ENCODE measurements around the gene PSEN1. TPM values are rescaled to one million over a fixed set of nuclear protein-coding genes. Genes with fewer than 3 reads are reported as not detected.
A peak's percentile ranks its signal among the peaks of the same experiment; 100 is the strongest.

Gene PSEN1
- total RNA-seq, 2 donors from 2014 or later, result 39.5 to 64.0 TPM

DNA sequence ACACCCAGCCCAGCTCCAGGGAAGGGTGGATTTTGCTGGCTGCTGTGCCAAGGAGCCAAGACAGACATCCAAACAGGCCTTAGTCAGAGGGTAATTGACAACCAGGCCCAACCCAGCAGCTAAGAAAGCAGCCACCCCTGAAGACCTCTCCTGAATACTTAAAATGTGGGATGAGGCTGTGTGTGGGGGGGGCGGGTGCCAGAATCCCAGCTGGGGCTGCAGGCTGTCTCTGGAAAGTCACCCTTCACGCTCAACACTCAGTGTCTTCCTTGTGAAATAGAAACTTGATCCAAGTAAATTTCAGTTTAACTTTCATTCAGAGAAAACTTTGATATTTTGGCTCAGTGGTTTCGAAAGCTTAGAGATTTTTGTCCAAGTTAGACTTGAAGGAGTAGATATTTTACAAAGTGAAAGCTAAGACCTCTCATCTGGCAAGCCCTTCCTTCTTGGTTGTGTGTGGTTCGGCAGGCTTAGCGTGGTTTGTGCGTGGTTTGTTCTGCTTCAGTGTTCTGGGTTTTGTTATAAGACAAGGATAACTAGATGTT is 106.1 kb downstream of the PSEN1 start:
- peaks cover 6 to 26% of the 10 kb centered on the region in 2 donors for H3K4me1 Mint-ChIP-seq (ENCODE audit: low read depth in 2 of 2)
- H3K27ac Mint-ChIP-seq, result no peak overlapping the region
- ATAC-seq (no peak), DNase-seq (ENCODE audit: low spot score) (no peak)
- H3K4me3 Mint-ChIP-seq, result no peak overlapping the region
- H3K9me3 Mint-ChIP-seq, result no peaks in the 10 kb centered on the region
- peaks cover 27 to 39% of the 10 kb centered on the region in 2 donors for H3K27me3 Mint-ChIP-seq
- H3K36me3 Mint-ChIP-seq, result no peaks in the 10 kb centered on the region

GRCh38 chr14:73243341-73243740 is 107.0 kb downstream of the PSEN1 start:
- DNase-seq (ENCODE audit: low spot score) (no peak), ATAC-seq (no peak)
- H3K4me3 Mint-ChIP-seq, result no peak overlapping the region
- H3K36me3 Mint-ChIP-seq, result no peaks in the 10 kb centered on the region
- H3K9me3 Mint-ChIP-seq, result no peaks in the 10 kb centered on the region
- H3K27ac Mint-ChIP-seq, result no peak overlapping the region
- H3K27me3 Mint-ChIP-seq, result peaks cover 27 to 39% of the 10 kb centered on the region in 2 donors
- H3K4me1 Mint-ChIP-seq (ENCODE audit: low read depth in 2 of 2), result peaks cover 9 to 35% of the 10 kb centered on the region in 2 donors

DNA sequence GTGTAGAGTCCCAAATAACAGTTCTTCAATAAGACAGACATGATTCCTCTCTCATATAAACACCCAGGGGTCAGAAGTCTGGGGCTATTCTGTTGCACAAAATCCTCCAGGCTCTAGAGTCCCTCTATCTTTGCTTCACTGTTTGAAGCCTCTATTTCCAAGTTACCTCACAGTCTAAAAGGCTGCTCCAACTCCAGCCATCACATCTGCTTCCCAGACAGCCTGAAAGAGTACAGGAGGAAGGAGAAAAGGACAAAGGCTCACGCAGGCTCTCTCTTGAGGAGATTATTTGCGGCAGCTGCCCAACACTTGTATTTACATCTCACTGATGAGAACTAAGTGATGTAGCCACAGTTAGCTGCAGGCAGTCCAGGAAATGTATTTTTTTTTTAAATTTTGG is 107.4 kb downstream of the PSEN1 start:
- H3K27ac Mint-ChIP-seq, result no peak overlapping the region
- no peaks in the 10 kb centered on the region for H3K36me3 Mint-ChIP-seq
- H3K4me1 Mint-ChIP-seq (ENCODE audit: low read depth in 2 of 2), result peaks cover 9 to 35% of the 10 kb centered on the region in 2 donors
- no peak for DNase-seq (ENCODE audit: low spot score)
- ATAC-seq, result no peak
- H3K9me3 Mint-ChIP-seq, result no peaks in the 10 kb centered on the region
- H3K4me3 Mint-ChIP-seq, result no peak overlapping the region
- peaks cover 27 to 37% of the 10 kb centered on the region in 2 donors for H3K27me3 Mint-ChIP-seq

DNA sequence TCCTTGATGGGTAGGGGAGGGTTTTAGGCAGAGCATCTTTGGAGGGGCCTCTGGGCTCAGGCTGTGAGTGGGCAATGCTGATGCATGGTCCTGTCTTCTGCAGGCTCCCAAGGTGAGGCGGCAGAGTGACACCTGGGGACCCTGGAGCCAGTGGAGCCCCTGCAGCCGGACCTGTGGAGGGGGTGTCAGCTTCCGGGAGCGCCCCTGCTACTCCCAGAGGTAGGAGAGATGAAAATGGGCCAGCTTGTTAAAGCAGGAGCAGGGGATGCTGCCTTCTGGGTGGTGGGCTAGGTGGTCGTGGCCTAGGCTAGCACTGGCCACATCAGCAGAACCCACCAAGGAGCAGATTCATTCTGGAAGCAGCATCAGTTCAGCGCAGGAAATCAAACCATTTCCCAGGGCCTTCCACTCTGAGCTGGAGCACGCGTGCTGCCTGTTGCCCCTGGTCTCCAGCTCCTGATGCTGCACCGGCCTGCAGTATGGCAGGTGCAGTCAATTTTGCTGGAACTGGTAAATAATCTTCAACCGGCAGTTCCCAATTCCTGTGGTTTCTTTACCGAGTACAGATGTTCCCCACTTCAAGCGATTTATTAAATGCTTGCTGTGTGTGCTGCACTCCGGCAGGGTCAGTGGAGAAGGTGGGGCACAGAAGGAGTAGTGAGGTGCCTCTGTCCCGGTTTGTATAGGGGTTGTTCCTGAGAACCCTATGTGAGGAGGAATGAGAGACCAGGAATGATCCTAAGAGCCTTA is 108.4 kb downstream of the PSEN1 start:
- peak overlapping the region; percentile 69 for H3K4me3 Mint-ChIP-seq
- H3K27me3 Mint-ChIP-seq, result peaks cover 20 to 29% of the 10 kb centered on the region in 2 donors
- DNase-seq (ENCODE audit: low spot score), result no peak

DNA sequence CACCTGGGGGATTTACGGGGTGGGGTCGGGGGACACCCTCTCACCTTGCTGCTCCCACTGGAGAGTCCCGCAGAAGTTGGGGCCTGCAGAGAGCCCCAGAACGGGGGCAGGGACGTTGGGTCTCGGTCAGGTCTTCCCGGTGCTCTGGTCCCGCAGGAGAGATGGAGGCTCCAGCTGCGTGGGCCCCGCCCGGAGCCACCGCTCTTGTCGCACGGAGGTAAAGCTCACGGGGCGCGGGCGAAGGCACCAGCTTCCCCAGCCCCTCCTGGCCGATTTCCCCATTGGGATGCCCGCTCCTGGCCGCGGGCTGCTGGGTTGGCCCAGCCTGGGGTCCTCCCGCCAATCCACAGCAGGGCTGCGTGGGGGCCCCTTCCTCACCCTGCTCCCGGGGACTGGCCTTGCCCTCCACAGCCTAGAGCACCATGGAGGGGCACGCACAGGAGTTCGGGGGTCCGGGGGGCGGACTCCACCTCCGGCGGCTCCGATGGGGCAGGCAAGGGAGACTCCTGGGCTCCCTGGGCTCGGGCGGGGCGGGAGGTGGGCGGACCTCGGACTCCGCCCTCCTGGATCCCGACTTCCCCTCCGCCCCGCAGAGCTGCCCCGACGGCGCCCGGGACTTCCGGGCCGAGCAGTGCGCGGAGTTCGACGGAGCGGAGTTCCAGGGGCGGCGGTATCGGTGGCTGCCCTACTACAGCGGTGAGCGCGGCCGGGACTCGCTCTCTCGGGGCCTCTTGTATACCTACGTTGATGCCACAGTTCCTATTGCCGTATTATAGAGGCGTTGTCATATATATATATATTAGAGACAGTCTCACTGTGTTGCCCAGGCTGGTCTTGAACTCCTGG is 109.4 kb downstream of the PSEN1 start:
- Mint-ChIP-seq H3K4me1 (ENCODE audit: low read depth in 2 of 2) (peaks cover 9 to 35% of the 10 kb centered on the region in 2 donors), H3K27me3 (peaks cover 18 to 29% of the 10 kb centered on the region in 2 donors), H3K36me3 (no peaks in the 10 kb centered on the region), H3K4me3 (peak overlapping the region; percentile 85), H3K9me3 (no peaks in the 10 kb centered on the region), H3K27ac (no peak overlapping the region)
- peak; percentile 76 for DNase-seq (ENCODE audit: low spot score)
- peak; percentile 82 to 88 for ATAC-seq

More for the DNA sequence above, 108.4 kb downstream of the PSEN1 start:
- Mint-ChIP-seq H3K4me1 (ENCODE audit: low read depth in 2 of 2) (peaks cover 9 to 35% of the 10 kb centered on the region in 2 donors), H3K9me3 (no peaks in the 10 kb centered on the region), H3K36me3 (no peaks in the 10 kb centered on the region), H3K27ac (no peak overlapping the region)
- ATAC-seq, result no peak

DNA sequence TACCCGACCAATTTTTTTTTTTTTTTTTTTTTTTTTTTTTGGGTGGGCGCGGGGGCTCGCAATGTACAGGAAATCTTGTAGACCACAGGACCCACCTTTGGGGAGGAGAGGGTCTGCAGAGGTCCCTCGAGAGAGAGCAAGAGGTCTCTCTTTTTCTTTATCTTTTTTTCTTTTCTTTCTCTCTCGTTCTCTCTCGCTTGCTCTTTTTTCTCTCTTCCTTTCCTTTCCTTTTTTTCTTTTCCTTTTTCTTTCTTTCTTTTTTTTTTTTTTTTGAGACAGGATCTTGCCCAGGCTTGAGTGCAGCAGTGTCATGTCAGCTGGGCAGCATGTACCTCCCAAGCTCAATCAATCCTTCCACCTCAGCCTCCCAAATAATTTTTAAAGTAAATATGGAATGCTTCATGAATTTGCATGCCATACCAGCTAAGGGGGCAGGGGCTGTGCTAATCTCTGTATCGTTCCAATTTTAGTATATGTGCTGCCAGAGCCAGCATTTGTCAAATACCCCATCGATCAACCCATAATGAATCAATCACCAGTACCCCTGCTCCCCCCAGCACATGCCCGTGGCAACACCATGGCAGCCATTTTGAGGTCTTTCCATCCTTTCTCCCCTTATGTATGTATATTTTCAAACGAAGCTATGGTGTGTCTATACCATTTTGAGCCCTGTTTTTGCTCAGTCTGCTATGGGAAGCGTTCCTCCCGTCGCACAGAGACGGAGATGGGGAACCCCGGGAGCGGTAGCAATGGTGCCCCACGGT is 110.3 kb downstream of the PSEN1 start:
- no peaks in the 10 kb centered on the region for H3K9me3 Mint-ChIP-seq
- ATAC-seq, result no peak
- H3K4me3 Mint-ChIP-seq, result peak overlapping the region; percentile 85
- peaks cover 9 to 35% of the 10 kb centered on the region in 2 donors for H3K4me1 Mint-ChIP-seq (ENCODE audit: low read depth in 2 of 2)
- H3K36me3 Mint-ChIP-seq, result no peaks in the 10 kb centered on the region
- H3K27ac Mint-ChIP-seq, result peak overlapping the region in 1 of 2 donors; percentile 51
- peaks cover 16 to 26% of the 10 kb centered on the region in 2 donors for H3K27me3 Mint-ChIP-seq
- no peak for DNase-seq (ENCODE audit: low spot score)

DNA sequence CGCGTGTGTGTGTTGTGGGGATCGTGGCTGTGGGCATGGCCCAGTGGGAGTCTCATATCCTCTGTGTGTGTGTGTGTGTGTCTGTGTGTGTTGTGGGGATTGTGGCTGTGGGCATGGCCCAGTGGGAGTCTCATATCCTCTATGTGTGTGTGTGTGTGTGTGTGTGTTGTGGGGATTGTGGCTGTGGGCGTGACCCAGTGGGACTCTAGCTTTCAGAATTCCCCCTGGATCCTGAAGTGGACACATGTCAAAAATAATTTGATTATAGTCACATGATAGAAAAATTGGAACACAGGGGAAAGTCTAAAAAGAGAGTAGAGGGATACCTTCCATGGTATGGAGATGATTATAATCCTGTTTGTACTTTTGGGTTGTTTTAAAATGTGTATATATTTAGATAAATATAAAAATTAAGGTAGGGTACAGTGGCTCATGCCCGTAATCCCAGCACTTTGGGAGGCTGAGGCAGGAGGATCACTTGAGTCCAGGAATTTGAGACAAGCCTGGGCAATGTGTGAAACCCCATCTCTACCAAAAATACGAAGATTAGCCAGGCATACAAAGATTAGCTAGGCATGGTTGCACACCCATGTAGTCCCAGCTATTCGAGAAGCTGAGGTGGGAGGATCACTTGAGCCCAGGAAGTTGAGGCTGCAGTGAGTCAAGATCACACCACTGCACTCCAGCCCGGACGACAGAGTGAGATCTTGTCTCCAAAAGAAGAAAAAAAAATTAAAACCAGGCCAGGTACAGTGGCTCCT is 112.0 kb downstream of the PSEN1 start:
- Mint-ChIP-seq H3K27me3 (peaks cover 7 to 14% of the 10 kb centered on the region in 2 donors), H3K4me3 (no peak overlapping the region), H3K4me1 (ENCODE audit: low read depth in 2 of 2) (peaks cover 9 to 26% of the 10 kb centered on the region in 2 donors), H3K9me3 (no peaks in the 10 kb centered on the region), H3K36me3 (no peaks in the 10 kb centered on the region), H3K27ac (no peak overlapping the region)
- ATAC-seq, result no peak
- no peak for DNase-seq (ENCODE audit: low spot score)

GRCh38 chr14:73249108-73249507 is 112.8 kb downstream of the PSEN1 start:
- no peaks in the 10 kb centered on the region for H3K36me3 Mint-ChIP-seq
- no peak for DNase-seq (ENCODE audit: low spot score)
- peaks cover 6 to 7% of the 10 kb centered on the region in 2 donors for H3K27me3 Mint-ChIP-seq
- no peaks in the 10 kb centered on the region for H3K9me3 Mint-ChIP-seq
- H3K27ac Mint-ChIP-seq, result no peak overlapping the region
- H3K4me3 Mint-ChIP-seq, result no peak overlapping the region
- no peak for ATAC-seq
- H3K4me1 Mint-ChIP-seq (ENCODE audit: low read depth in 2 of 2), result peaks cover 9 to 22% of the 10 kb centered on the region in 2 donors

DNA sequence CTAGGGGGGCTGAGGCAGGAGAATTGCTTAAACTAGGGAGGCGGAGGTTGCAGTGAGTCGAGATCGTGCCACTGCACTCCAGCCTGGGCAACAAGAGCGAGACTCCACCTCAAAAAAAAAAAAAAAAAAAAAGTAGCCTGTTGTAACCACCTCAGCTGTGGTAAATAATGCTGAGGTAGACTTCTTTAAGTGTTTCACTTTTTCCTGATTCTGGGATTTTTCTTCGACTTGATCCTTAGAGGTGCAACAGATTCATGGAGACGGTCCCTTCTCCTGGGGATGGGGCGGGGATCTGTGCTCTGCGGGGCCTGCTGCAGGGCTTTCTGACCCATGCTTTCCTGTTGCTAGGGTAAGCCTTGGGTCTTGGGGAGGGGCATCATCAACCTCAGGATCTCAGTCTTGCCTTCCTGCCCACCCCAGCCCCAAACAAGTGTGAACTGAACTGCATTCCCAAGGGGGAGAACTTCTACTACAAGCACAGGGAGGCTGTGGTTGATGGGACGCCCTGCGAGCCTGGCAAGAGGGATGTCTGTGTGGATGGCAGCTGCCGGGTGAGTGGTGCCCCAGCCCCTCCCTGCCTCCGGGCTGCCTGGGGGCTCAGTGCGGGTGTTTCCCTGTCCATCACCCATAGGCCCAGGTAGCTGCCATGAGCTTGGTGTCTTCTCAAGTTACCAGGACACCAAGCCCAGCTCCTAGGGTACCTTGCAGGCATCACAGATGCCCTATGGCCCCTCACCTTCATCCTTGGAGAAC is 113.4 kb downstream of the PSEN1 start:
- Mint-ChIP-seq H3K27me3 (peaks cover 6 to 7% of the 10 kb centered on the region in 2 donors), H3K4me3 (no peak overlapping the region), H3K9me3 (no peaks in the 10 kb centered on the region), H3K27ac (no peak overlapping the region), H3K4me1 (ENCODE audit: low read depth in 2 of 2) (peaks cover 9 to 22% of the 10 kb centered on the region in 2 donors), H3K36me3 (no peaks in the 10 kb centered on the region)
- DNase-seq (ENCODE audit: low spot score) (no peak), ATAC-seq (no peak)

GRCh38 chr14:73250317-73250713 is 114.0 kb downstream of the PSEN1 start:
- Mint-ChIP-seq H3K9me3 (no peaks in the 10 kb centered on the region), H3K36me3 (no peaks in the 10 kb centered on the region), H3K4me1 (ENCODE audit: low read depth in 2 of 2) (peaks cover 6 to 22% of the 10 kb centered on the region in 2 donors), H3K4me3 (no peak overlapping the region), H3K27me3 (peaks cover 3 to 7% of the 10 kb centered on the region in 2 donors), H3K27ac (no peak overlapping the region)
- DNase-seq (ENCODE audit: low spot score), result no peak
- ATAC-seq, result no peak

DNA sequence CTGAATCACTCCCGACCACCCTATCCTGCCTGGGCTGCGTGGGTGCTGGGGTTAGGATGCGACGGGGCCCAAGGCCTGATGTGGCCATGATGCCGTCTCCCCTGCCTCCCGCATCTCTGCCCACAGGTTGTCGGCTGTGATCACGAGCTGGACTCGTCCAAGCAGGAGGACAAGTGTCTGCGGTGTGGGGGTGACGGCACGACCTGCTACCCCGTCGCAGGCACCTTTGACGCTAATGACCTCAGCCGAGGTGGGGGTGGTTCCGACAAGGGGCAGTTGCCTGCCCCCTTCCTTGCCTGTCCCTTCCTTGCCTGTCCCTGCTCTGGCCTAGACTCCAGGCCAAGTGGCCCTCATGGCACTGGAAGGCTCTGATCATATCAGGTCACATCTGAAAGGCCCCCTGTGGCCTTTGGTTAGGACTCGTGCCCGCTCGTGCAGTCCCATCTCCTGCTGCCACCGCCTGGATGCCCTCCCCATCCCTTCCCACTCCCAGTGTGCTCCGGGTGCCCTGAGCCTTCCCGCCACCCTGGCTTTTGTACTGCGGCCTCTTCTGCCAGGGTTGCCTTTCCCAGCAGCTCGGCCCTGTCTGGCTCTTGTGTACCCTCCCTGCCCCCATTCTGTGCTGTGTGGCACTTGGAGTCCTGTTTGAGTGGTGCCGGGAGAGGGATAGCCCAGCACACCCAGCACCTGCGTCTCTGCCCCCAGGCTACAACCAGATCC is 114.6 kb downstream of the PSEN1 start:
- no peak for DNase-seq (ENCODE audit: low spot score)
- Mint-ChIP-seq H3K27ac (no peak overlapping the region), H3K36me3 (no peaks in the 10 kb centered on the region), H3K9me3 (no peaks in the 10 kb centered on the region), H3K4me3 (no peak overlapping the region), H3K27me3 (peaks cover 3 to 7% of the 10 kb centered on the region in 2 donors), H3K4me1 (ENCODE audit: low read depth in 2 of 2) (peaks cover 6 to 22% of the 10 kb centered on the region in 2 donors)
- no peak for ATAC-seq

All from natural killer cell treated with Interleukin-12 subunit alpha and Interleukin-12 subunit beta and Interleukin-15 and Interleukin-18, amount 100 ng/mL, for 72 hours (primary cell).